Hypothalamus (tissue), 51 donors: Measurements from ENCODE around the gene THBS1.

Source experiments
- DNase-seq, 51 donors: peaks; one replicate each; lab custom pipeline; 2025; lab: John Stamatoyannopoulos, UW

Gene THBS1

DNA sequence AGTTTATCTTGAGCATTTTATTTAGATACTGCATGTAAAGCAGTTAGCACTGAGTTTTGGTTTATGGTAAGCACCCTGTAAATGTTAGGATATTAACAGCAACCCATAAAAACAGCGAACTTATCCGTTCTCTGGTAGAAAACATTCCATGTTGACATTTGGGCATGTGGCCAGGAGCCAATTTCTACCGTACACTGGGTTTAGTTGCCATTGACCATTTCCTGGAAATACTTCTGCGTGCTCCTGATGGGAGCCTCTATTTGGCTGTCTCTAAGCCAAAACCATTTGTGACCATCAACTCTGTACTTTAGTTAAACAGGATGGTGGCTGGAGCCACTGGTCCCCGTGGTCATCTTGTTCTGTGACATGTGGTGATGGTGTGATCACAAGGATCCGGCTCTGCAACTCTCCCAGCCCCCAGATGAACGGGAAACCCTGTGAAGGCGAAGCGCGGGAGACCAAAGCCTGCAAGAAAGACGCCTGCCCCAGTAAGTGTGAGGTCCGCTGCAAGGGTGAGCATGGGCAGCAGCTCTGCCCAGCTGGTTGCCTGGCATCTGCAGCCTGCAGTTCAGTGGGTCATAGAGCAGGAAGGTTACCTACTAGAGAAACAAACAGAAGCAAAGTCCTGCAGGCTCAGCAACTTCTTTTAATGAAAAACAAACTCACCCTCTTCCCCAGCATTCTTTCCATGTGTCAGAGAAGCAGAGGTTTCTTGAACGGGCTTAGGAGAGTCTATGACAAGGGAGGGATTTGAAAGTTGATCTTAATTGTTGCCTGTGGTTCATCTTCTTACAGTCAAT lies 7.1 kb downstream of the THBS1 start:
- no peak for DNase-seq

DNA sequence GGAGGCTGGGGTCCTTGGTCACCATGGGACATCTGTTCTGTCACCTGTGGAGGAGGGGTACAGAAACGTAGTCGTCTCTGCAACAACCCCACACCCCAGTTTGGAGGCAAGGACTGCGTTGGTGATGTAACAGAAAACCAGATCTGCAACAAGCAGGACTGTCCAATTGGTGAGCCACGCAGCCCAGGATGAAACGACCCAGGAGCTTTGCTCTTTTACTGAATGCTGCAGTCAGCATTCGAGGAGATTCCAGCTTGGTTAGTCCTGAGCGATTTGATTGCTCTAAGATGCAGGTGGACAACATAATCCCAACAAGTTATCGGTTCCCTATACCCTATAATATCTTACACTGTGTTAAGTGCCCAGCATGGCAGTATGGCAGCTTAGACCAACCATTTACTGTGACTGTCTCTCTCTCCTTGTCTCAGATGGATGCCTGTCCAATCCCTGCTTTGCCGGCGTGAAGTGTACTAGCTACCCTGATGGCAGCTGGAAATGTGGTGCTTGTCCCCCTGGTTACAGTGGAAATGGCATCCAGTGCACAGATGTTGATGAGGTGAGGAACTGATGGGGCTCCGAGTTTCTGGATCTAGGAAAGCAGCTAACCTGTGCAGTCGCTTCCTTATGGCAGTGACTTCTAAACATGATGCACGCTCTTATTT lies 7.8 kb downstream of the THBS1 start:
- DNase-seq: no peak

DNA sequence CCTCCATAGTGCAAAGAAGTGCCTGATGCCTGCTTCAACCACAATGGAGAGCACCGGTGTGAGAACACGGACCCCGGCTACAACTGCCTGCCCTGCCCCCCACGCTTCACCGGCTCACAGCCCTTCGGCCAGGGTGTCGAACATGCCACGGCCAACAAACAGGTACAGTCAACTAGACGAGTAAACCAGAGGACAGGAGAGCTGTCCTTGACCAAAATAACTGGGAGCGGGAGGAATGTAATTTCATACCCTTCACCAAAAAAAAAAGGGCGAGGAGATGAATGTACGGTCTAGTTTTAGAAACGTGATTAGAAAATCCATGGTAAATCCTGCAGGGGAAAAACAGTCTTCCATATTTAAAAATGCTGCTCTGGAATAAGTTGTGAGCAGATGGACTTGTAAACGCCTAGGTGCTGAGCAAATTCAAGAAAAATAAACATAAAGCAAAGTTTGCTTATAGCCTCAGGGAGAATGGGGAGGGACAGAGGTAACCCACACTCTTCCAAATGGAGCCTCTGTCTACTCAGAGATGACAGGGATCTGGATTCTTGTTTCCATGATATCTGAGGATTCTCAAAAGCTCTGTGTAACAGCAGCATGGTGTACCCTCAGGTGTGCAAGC lies 8.4 kb downstream of the THBS1 start:
- no peak for DNase-seq

DNA sequence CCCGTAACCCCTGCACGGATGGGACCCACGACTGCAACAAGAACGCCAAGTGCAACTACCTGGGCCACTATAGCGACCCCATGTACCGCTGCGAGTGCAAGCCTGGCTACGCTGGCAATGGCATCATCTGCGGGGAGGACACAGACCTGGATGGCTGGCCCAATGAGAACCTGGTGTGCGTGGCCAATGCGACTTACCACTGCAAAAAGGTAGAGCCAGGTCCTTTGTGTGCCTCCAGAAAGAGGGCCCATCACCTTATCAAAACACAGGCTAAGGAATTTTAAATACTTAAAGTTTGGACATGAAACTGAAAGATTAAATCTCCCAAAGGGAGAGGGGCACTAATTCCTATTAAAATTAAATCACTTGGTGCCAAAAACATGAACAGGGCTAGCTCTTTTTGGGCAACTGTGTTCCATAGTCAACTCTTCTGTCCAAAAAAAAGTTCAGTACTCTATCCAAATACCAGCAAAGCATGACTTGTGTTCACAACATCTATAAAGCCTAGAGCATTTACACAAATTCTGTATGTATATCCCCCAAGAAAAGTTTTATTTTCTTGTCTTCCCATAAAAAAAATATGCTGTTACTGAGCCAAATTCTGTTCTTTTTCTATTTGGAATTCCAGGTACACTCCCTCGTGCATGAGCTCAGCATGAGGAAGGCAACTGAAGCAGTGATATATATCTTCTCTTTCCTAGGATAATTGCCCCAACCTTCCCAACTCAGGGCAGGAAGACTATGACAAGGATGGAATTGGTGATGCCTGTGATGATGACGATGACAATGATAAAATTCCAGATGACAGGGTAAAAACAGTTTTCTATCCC lies 9.2 kb downstream of the THBS1 start:
- DNase-seq: no peak

DNA sequence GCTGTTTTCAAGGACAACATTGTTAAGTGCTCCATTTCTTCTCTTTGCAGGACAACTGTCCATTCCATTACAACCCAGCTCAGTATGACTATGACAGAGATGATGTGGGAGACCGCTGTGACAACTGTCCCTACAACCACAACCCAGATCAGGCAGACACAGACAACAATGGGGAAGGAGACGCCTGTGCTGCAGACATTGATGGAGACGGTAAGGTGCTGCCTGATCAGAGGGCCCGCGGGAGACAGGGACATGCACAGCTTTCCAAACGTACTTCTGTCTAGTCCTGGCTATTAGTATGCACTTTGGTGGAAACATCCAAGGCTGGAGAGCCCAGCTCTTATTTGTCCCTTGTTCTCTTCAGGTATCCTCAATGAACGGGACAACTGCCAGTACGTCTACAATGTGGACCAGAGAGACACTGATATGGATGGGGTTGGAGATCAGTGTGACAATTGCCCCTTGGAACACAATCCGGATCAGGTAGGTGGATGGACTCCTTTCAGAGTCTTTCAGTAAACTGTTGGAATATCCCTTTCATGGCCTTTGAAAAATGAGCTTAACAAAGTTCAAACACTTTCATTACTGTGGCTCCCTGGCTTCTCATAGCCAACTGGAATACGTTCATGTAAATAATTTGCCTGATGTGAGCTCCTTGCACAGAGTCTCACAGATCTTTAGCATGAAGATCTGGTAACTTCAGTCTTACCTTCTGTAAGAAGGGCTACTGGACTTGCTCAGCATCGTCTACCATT lies 10.4 kb downstream of the THBS1 start:
- no peak for DNase-seq

DNA sequence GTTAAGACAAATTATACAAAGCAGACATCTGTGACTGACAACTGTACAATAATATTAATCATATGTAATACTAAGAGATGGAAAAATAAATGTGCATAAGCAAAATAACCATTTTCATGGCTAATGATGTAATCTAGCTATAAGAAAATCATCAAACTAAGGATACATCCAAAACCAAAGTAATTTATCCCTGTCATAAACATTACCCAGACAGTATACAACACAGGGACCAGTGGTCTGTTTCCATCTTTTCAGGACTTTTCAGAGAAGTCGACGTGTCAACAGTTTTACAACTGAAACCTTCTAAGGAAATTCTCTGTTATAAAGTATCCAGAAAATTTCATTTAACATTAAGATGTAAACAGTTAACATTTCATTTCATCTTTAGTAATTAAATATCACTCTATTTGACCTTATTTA lies 11.0 kb downstream of the THBS1 start:
- DNase-seq: no peak

DNA sequence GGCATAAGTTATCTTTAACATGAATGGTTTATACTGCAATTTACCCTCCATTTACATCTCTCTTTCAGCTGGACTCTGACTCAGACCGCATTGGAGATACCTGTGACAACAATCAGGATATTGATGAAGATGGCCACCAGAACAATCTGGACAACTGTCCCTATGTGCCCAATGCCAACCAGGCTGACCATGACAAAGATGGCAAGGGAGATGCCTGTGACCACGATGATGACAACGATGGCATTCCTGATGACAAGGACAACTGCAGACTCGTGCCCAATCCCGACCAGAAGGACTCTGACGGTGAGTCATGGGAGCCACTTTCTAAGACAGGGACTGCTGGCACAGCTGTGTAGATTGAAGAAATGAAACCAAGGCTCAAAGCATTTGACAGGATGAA lies 11.6 kb downstream of the THBS1 start:
- no peak for DNase-seq

DNA sequence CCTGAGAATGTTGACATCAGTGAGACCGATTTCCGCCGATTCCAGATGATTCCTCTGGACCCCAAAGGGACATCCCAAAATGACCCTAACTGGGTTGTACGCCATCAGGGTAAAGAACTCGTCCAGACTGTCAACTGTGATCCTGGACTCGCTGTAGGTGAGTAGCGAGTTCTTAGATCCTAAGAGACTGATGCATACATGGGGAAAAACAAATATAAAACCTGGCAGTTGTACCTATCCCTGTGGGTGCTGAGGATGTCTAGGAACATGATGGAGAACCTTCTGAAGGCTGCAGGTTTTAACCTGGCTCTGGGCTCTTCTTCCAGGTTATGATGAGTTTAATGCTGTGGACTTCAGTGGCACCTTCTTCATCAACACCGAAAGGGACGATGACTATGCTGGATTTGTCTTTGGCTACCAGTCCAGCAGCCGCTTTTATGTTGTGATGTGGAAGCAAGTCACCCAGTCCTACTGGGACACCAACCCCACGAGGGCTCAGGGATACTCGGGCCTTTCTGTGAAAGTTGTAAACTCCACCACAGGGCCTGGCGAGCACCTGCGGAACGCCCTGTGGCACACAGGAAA lies 12.3 kb downstream of the THBS1 start:
- DNase-seq: no peak

DNA sequence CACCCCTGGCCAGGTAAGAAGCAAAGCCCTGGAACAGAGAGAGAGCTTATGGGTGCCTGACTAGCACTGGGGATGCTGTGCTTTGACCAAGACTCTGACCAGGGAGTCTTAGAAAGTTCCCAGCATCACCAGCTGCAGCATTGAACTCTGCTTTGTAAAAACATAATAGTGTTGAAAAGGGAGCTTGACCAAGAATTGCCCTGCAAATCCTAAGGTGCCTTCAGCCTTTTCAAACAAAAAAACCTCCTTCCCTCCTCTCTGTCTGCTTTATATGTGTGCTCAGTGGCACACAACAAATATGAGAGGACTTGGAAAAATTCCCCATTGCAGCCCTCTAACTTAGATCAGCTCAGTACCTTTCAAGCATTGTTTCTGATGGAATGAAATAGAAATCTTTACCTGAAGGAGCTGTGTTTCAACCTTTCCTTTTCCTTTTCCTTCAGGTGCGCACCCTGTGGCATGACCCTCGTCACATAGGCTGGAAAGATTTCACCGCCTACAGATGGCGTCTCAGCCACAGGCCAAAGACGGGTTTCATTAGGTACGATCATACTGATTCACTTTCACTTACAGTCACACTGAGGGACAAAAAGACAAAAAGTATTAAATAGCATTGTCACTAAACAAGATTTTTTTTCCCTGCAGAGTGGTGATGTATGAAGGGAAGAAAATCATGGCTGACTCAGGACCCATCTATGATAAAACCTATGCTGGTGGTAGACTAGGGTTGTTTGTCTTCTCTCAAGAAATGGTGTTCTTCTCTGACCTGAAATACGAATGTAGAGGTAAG lies 13.0 kb downstream of the THBS1 start:
- DNase-seq: no peak

DNA sequence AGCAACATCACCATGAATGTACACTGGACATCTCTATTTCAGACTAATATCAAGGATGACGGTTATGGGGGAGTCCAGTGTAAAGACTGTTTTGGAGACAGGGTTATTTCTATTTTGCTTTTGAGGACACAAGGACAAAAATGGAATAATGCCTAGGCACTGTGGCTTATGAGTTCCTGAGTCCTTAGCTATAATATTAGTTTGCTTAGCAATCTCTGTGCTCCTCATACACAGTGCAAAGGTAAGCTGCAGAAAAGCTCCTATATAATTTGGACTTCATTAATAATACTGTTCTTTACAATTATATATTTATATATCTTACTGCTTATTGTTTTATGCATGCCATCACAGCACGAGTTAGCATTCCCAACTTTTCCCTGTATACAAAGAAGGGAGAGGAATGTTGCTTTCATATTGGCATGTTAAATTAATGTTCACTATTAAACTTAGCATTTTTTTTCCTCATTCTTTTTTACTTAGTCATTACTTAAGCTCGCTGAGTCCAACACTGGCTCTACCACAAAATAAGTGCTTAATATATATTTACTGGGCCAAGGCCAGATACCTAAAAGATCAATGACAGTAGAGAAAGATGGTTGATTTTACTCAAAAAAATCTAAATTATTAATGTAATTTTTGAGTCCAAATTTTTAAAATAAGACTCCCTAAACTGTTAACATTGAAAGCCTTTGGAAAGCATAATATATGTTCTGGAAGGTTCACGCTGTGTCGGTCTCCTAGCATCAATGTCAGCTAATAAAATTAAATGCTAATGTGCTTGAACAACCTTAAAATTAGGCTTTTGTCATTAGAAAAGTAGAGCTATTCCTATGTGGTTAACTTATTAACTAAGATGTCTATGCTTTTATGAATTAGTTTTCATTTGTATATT lies 13.8 kb downstream of the THBS1 start:
- DNase-seq: no peak

DNA sequence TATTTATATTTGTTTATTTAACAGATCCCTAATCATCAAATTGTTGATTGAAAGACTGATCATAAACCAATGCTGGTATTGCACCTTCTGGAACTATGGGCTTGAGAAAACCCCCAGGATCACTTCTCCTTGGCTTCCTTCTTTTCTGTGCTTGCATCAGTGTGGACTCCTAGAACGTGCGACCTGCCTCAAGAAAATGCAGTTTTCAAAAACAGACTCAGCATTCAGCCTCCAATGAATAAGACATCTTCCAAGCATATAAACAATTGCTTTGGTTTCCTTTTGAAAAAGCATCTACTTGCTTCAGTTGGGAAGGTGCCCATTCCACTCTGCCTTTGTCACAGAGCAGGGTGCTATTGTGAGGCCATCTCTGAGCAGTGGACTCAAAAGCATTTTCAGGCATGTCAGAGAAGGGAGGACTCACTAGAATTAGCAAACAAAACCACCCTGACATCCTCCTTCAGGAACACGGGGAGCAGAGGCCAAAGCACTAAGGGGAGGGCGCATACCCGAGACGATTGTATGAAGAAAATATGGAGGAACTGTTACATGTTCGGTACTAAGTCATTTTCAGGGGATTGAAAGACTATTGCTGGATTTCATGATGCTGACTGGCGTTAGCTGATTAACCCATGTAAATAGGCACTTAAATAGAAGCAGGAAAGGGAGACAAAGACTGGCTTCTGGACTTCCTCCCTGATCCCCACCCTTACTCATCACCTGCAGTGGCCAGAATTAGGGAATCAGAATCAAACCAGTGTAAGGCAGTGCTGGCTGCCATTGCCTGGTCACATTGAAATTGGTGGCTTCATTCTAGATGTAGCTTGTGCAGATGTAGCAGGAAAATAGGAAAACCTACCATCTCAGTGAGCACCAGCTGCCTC lies 14.7 kb downstream of the THBS1 start:
- DNase-seq: no peak

DNA sequence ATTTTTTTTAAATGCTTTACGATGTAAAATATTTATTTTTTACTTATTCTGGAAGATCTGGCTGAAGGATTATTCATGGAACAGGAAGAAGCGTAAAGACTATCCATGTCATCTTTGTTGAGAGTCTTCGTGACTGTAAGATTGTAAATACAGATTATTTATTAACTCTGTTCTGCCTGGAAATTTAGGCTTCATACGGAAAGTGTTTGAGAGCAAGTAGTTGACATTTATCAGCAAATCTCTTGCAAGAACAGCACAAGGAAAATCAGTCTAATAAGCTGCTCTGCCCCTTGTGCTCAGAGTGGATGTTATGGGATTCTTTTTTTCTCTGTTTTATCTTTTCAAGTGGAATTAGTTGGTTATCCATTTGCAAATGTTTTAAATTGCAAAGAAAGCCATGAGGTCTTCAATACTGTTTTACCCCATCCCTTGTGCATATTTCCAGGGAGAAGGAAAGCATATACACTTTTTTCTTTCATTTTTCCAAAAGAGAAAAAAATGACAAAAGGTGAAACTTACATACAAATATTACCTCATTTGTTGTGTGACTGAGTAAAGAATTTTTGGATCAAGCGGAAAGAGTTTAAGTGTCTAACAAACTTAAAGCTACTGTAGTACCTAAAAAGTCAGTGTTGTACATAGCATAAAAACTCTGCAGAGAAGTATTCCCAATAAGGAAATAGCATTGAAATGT lies 15.6 kb downstream of the THBS1 start:
- DNase-seq: no peak

DNA sequence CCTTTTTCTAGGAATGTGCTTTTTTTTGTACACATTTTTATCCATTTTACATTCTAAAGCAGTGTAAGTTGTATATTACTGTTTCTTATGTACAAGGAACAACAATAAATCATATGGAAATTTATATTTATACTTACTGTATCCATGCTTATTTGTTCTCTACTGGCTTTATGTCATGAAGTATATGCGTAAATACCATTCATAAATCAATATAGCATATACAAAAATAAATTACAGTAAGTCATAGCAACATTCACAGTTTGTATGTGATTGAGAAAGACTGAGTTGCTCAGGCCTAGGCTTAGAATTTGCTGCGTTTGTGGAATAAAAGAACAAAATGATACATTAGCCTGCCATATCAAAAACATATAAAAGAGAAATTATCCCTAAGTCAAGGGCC lies 16.5 kb downstream of the THBS1 start:
- no peak for DNase-seq

DNA sequence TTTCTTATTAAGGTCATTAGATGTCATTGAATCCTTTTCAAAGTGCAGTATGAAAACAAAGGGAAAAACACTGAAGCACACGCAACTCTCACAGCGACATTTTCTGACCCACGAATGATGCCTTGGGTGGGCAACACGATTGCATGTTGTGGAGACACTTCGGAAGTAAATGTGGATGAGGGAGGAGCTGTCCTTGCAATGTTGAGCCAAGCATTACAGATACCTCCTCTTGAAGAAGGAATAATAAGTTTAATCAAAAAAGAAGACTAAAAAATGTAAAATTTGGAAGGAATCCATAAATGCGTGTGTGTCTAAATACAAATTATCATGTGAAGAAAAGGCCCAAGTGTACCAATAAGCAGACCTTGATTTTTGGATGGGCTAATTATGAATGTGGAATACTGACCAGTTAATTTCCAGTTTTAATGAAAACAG lies 16.9 kb downstream of the THBS1 start:
- no peak for DNase-seq

DNA sequence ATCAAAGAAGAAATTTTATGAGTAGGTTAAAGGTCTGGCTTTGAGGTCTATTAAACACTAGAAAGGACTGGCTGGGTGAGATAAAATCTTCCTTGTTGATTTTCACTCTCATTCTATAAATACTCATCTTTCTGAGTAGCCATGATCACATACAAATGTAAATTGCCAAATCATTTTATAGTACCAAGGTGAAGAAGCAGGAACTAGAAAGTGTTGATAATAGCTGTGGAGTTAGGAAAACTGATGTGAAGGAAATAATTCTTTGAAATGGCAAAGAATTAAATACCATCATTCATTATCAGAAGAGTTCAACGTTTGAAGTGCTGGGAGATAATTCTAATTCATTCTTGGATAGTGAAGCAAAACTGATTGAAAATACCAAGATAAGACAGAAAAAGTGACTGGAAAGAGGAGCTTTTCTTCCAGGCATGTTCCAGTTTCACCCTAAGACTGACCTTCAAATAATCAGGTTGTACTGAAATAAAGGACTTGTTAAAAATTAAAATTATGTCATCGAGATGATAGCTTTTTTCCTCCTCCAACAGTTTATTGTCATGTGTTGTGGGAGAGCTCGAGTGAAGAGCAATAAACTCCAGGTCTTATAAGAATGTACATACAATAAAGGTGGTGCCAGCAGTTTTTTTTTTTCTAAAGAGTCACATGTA lies 17.4 kb downstream of the THBS1 start:
- DNase-seq: no peak
